H1 (cell line): ENCODE measurements around the gene SLC22A2.

ENCODE experiments used
- CHD1 ChIP-seq: IDR thresholded peaks from 2 replicates; pipeline ENCODE4 v1.6.1; 2012; ENCODE audit warnings: low read depth, low read length, improper control_type of control experiment
- EZH2 ChIP-seq: fragments of 200-600 bp; sonication (generic); IDR thresholded peaks from 2 replicates; pipeline ENCODE4 v1.7.1; 2012; ENCODE audit warnings: low read depth, mild to moderate bottlenecking, moderate library complexity, low read length, inconsistent platforms; ENCODE audit not compliant: severe bottlenecking
- JUND ChIP-seq: IDR thresholded peaks from 2 replicates; pipeline ENCODE4 v1.6.1; 2011; ENCODE audit warnings: mild to moderate bottlenecking, improper control_type of control experiment, low read length
- POLR2A ChIP-seq, 2 experiments: IDR thresholded peaks; 1 replicate in 1 of 2; 2 replicates in 1 of 2; pipeline ENCODE4 v1.6.1; 2011; ENCODE audit warnings: low read depth in 2 of 2, low read length in 2 of 2, mild to moderate bottlenecking in 2 of 2; ENCODE audit errors: control extremely low read depth in 1 of 2
- POLR2AphosphoS5 ChIP-seq: IDR thresholded peaks from 2 replicates; pipeline ENCODE4 v1.6.1; 2011; ENCODE audit warnings: low read depth, low read length
- RFX5 ChIP-seq: IDR thresholded peaks from 2 replicates; pipeline ENCODE4 v1.6.1; 2011; ENCODE audit warnings: low read depth, low read length, improper control_type of control experiment, borderline replicate concordance
- SIRT6 ChIP-seq: IDR thresholded peaks from one replicate; pipeline ENCODE4 v1.7.1; 2012; ENCODE audit warnings: low read length, inconsistent platforms
- SRF ChIP-seq: IDR thresholded peaks from 2 replicates; pipeline ENCODE4 v1.6.1; 2011; ENCODE audit warnings: mild to moderate bottlenecking, low read depth, low read length, moderate library complexity
- SUZ12 ChIP-seq: fragments of 200-600 bp; sonication (generic); IDR thresholded peaks from 2 replicates; pipeline ENCODE4 v1.6.1; 2012; ENCODE audit warnings: mild to moderate bottlenecking, inconsistent platforms, low read length, moderate library complexity, mixed read lengths
- TAF1 ChIP-seq: IDR thresholded peaks from 2 replicates; pipeline ENCODE4 v1.6.1; 2011; ENCODE audit warnings: mild to moderate bottlenecking, low read depth, low read length
- TF ChIP-seq, protein P1 (sequence below): IDR thresholded peaks from 2 replicates; pipeline ENCODE4 v1.6.1; 2011; ENCODE audit warnings: low read depth, mild to moderate bottlenecking, low read length; ENCODE audit not compliant: insufficient read depth
- TF ChIP-seq, protein P2 (sequence below), 3 experiments: IDR thresholded peaks; 1 replicate in 2 of 3; 2 replicates in 1 of 3; pipeline versions ENCODE4 v1.5.1 to v1.6.1; 2011; ENCODE audit warnings: low read length in 3 of 3, mild to moderate bottlenecking in 3 of 3, inconsistent platforms in 2 of 3, low read depth in 1 of 3, moderate library complexity in 1 of 3; ENCODE audit not compliant: insufficient read depth in 1 of 3; ENCODE audit errors: control extremely low read depth in 1 of 3
- TF ChIP-seq, protein P3 (sequence below): IDR thresholded peaks from 2 replicates; pipeline ENCODE4 v1.6.1; 2012; ENCODE audit warnings: inconsistent platforms

- no peak for TF ChIP-seq TAF1
- TF ChIP-seq EZH2: no peak
- TF ChIP-seq, protein P1, sequence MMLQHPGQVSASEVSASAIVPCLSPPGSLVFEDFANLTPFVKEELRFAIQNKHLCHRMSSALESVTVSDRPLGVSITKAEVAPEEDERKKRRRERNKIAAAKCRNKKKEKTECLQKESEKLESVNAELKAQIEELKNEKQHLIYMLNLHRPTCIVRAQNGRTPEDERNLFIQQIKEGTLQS: no peak
- TF ChIP-seq POLR2A (IDR thresholded peaks at IDR 0.05; ENCODE audit: control extremely low read depth in 1 of 2, low read depth in 2 of 2, low read length in 2 of 2): no peak
- no peak for TF ChIP-seq RFX5
- TF ChIP-seq CHD1: no peak
- no peak for TF ChIP-seq SIRT6
- TF ChIP-seq POLR2AphosphoS5: no peak
- TF ChIP-seq, protein P2, sequence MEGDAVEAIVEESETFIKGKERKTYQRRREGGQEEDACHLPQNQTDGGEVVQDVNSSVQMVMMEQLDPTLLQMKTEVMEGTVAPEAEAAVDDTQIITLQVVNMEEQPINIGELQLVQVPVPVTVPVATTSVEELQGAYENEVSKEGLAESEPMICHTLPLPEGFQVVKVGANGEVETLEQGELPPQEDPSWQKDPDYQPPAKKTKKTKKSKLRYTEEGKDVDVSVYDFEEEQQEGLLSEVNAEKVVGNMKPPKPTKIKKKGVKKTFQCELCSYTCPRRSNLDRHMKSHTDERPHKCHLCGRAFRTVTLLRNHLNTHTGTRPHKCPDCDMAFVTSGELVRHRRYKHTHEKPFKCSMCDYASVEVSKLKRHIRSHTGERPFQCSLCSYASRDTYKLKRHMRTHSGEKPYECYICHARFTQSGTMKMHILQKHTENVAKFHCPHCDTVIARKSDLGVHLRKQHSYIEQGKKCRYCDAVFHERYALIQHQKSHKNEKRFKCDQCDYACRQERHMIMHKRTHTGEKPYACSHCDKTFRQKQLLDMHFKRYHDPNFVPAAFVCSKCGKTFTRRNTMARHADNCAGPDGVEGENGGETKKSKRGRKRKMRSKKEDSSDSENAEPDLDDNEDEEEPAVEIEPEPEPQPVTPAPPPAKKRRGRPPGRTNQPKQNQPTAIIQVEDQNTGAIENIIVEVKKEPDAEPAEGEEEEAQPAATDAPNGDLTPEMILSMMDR (IDR thresholded peaks at IDR 0.05; ENCODE audit: control extremely low read depth in 1 of 3, insufficient read depth in 1 of 3, low read depth in 1 of 3, low read length in 3 of 3): no peak
- TF ChIP-seq JUND: no peak
- TF ChIP-seq SRF: no peak
- TF ChIP-seq SUZ12: no peak
- TF ChIP-seq, protein P3, sequence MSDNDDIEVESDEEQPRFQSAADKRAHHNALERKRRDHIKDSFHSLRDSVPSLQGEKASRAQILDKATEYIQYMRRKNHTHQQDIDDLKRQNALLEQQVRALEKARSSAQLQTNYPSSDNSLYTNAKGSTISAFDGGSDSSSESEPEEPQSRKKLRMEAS: no peak
Observed at GRCh38 chr6:160170018-160170680, 88.5 kb downstream of the SLC22A2 start.
